GM19328 (cell line): ENCODE measurements around the gene BLTP2.
"Not testable (repeated sequence)": the region's sequence is repeated elsewhere in the genome, so short reads cannot be mapped to it uniquely, and the experiment has no call there.

Experiments
- ATAC-seq: cut with Tn5 transposase; IDR thresholded peaks from one replicate; pipeline ENCODE4 v1.9.1; 2021; ENCODE audit warnings: mild to moderate bottlenecking, moderate library complexity; ENCODE audit not compliant: unreplicated experiment

The BLTP2 gene

DNA sequence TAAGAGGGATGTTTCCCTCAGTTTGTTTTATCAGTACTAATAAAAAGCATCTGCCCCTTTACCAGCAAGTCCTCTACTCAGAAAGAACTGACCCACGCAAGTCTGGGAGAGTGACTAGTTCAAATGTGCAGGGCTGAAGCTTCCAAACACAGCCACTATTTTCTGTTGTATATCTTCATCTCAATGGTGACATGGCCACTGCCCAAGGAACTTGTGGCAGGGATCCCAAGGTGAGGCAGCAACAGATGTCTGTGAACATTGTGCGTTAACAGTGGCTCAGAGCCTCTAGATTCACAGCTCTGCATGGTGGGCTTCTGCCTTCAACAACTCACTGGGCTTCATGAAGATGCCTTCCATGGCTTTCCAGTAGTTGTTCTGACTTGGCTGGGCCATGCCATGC is 3.7 kb upstream of the BLTP2 start:
- no peak for ATAC-seq

DNA sequence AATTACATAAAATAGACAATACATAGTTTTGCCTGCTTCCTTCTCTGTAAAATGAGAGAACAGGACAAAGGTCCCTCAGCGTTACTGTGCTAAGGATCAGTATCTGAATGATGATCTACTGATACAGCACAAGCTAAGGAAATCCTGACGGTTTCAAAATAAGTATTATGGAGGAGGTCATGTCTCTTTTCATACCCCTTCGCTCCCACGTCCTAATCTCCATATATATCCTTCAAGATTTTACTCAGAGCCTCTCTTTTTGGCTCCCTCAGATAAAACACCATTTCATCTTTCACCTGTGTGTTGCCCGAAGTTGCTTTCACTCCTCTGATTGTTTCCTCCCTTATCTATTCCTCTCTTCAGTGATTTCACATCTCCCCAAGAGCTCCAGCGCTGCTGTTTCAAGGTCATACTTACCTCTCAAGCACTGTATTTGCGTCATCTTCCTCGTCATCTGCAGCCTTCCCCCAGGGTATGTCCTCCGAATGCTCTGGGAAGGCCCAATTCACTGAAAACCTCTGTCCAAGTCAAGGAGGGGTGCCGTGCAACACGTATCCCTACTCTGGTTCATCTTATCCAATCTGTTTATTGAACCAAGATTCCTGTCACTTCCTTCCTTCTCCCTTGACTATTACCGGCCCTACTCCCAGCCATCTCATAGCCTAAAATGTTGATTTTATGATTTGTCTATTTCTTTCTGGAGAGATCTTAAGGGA is 1.2 kb upstream of the BLTP2 start:
- ATAC-seq = no peak

DNA sequence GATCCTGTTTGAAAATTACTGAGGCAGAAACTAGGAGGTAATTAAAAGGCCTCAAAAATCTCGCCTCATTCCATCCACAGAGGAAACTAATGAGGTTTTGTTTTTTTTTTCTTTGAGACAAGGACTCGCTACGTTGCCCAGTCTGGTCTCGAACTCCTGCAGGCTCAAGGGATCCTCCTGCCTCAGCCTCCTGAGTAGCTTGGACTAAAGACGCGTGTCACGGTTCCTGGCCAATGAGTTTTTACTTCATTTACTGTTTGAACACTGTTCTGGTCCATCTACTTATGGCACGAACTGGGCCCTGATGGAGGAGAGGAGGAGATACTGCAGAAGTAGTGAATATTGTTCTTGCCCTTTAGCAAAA is 600 bp upstream of the BLTP2 start:
- no peak for ATAC-seq

DNA sequence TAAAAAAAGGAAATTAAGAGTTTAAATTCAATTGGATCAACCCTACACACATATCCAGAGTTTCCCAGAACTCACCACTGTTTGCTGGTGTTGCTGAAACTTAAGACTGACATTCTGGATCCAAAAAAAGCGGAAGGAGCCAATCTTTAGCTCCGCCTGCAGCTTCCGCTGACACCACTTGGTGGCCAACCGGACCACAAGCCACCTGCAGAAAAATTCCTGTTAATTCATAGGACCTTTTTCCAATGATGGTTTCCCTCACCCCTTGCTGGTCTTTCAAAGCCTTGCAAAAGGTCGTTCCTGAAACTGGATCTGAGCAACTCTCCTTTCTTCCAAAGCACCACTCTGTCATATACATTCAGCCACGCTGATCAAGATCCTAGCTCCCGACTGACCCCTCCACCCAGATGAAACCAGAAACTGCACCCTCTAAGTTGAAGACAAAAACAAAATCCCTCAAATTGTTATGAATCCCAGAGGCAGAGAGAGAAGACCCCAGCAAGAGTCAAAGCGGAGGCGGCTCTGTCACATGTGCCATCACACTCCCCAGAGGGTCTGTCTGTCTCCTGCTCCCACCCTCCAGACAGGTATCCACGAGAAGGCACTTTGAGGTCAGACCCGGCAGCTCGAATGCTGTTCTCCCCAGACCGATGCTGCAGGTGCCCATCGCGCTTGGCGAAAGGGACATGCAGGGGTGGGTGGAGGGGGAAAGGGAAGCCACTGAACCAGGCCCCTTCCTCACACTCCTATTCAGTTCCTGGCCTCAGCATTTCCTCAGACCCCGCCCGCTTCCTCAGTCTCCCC is 773 bp downstream of the BLTP2 start:
- peak; percentile 6 for ATAC-seq

DNA sequence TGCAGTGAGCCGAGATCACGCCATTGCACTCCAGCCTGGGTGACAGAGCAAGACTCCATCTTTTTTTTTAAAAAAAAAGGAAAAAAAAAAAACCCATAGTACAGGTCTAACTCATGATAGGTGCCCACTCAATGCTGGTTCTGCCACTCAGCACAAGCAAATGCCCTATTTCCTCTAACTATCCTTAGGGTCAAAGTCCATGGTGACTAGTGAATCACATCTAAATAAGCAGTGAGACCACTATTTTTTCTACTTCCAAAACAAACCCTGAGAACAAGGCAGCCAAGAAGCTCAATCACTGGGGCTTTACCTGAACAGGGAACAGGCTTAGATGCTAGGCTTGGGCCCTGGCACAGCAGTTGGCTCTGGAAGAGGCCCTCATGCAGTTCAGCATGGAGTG is 3.4 kb downstream of the BLTP2 start:
- no peak for ATAC-seq

DNA sequence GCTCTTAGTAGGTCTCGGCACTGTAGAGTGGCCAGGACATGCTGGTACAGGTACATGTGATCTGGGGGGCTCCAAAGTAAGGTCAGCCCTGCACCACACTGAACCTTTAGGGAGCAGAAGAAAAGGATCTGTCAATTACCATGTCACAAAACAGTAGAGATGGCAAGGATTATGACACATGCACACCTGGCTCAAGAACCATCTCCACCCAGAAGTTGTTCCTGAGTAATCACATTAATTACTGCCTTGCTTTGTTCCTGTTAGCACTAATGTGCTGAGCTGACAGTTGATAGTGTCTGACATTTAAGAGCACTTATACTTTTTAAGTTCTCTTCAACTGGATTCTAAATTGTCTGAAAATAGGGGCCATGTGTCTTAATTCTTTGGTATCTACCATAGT is 9.5 kb downstream of the BLTP2 start:
- no peak for ATAC-seq

DNA sequence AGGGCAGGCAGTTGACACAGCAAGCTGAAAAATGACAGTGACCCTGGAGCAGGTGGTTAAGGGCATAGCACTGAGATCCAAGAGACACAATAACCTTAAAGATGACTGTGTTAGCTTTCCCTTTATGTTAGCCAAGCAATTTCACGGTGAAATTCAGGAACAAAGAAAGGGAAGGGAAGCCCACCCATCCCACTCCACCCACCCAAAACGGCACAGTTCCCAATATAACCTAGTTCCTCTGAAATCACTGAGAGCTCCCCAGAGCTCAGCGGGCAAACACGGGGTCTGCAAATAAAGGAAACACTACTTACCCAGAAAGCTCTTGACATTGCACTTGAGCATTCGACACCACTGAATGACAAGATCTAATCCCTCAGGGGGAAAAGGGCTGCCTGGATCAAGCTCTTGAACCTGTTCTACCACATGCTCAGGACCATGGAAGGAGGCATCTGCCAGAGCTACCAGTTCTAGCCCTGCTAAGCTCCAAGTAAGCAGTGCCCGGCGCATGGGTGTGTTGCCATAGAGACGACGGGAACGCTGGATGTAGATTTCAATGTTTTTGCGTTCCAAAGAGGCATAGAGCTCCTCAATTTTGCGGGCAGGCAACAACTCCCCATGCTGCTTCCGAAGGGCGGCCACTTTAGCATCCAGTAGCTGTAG is 10.6 kb downstream of the BLTP2 start:
- no peak for ATAC-seq

DNA sequence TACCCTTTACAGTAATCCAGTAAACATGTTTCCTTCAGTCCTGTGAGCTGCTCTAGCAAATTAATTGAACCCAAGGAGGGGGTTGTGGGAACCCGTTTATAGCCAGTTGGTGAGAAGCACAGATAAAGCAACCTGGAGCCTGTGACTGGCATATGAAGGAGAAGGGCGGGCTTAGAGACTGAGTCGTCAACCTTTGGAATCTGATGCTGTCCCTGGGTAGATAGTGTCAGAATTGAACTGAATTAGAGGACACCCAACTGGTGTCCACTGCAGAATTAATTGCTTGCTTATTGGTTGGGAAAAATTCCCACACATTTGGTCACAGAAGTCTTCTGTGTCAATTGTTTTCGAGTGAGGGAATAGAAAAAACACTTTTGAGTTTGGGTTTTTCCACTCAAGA is 18.1 kb downstream of the BLTP2 start:
- ATAC-seq = no peak

DNA sequence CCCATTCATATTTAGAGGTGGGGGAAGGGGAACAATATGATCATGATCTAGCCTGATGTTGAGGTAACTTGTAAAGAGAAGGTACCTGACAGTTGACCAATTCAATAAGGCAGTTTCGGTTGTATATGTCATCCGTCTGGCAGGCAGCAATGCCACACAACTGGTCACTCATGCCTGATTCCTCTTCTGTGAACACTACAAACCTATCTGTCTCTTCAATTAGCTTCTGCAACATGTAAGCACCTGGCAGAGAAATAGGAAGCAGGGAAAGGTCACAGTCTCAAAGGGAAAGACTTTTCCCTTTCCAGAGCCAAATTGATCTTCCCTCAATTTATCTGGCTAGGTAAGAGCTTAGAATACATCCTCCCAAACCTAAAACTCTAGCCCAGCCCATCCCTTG is 20.8 kb downstream of the BLTP2 start:
- ATAC-seq = no peak

DNA sequence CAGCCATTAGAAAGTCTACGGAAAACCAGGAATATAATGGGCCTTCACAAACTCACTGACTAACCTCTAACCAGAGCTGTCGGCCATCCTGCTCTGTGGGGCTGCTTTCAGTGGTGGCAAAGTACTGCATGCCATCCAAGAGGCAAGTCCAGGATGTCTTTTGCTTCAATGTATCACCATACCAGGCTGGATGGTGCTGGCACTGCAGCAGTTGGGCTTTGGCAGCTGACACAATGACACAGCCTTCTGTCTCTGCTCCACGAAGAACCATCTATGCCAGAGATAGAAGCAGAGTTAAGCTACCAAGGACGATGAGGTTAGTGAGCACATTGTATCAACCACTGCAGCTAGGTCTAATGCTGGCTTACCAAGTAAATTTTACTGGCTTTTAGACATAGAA is 21.3 kb downstream of the BLTP2 start:
- ATAC-seq = no peak

DNA sequence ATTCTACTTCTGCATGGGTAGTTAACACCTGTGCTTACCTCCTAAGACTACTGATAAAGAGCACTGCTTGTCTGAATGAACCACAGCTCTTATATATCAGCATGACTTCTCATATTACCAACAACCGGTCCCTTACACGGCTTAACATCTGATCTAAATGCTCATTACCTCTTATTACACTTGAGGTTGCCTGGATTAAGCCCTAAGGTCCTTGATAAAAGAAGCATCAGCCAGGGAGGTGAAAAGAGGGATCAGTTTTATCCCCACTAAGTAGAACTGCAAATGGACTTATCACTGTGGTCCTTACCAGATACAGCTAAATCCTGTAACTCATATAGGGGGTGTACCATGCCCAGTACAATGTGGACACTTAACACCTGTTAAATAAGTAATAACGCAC is 22.8 kb downstream of the BLTP2 start:
- no peak for ATAC-seq

DNA sequence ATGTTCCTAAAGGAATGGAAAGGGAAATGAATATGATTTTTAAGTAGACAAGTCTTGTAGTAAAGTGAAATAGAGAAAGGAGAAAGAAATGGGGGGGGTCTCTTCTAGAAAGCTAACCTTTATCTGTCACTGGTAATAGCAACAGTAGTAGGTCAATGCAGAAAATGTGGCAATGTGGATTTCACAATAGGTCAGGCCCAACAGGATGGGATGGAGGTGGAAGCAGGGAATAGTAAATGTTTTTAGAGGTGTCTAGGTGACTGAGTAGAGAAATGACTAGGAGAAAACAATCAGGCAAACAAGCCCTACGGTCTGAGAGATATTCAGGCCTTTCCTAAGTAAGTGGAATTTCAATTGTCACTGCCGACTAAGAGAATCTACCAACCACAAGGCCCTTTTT is 24.9 kb downstream of the BLTP2 start:
- no peak for ATAC-seq

DNA sequence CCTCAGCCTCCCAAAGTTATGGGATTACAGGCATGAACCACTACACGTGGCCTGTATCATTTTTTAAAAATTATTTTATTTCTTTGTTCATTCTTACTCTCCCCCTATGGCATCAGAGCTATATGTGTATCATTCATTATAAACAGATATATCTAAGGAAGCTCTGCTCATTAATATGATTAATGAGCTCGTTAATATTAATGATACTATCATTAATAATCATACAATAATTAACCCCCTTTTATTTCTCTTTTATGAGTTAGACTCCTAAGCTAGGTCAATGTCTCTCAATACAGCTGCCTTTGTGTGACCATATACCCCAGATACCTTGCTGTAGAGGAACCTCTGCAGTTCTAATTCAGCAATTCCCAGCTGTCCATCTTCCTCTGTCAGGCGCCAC is 26.5 kb downstream of the BLTP2 start:
- no peak for ATAC-seq

DNA sequence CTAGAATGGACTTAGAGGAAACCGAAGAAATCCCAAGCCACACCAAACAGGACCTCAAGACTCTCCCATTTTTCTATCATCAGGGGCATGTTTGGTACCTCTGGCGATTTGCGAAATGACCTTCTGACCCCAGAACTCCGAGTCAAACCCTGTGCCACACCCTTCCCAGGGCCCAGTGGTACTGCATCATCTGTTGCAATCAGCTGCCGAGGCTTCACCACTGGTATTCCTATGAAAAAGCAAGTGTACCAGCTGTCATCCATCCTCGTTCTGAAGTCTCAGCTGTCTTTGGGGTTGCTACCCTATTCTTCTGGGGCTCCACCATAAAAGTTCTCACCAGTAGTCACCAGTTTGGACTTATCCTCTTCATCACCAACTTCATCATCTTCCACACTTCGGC is 28.7 kb downstream of the BLTP2 start:
- ATAC-seq = no peak

DNA sequence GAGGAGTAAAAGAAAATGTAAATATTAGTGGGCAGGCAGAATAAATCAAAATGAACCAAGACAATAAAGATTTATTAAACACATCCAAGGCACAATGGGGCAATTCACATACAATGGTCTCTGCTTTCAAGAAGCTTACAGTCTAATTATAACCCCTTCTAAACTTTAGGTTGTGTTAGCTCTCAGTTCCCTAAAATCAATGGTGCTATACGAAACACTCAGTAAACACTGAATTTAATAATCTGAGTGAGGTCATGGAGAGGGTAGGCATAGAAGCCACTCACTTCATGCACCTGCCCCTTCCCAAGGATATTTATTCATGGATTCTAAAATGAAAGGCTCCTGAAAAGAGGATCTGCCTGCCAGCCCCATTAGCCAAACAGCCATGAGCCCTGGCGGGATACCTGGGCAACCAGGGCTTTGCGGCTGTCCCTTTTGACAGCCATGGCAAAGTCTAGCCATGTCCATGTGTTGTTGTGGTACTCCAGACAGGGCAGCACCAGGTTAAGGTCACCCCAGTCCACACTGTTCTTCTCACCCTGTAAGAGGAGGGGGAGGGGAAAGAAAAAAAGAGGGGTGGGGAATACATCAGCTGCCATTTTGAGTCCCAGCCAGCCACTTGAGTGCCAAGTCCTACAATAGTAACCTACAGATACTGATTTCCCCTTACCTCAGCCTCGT is 29.6 kb downstream of the BLTP2 start:
- ATAC-seq = no peak

DNA sequence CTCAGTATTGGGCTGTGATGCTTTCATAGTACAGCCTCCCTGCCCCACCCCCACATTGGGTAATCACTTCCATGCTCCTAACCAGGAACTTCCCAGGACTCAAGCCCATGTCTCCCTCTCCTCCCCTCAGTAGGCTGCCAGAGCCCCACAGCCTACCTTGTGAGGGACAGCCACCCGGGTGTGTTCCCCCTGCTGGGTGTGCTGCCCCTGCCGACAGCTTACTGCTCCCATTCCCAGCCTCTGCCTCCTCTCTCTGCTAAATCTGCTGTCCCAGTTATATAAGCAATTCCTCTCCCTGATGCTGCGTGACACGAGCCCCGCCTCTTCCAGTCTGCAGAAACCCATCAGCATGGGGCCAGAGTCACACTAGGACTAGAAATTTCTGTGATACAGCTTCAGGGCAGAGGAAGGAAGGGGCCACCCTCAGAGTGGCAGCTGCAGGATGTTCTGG is 31.0 kb downstream of the BLTP2 start, which contains the start of gene RSKR:
Gene RSKR, minus strand, starts transcription at position 255 of the 451 bp plus-strand sequence. Its CDS starts 24 bp downstream, at position 231.
- no peak for ATAC-seq

DNA sequence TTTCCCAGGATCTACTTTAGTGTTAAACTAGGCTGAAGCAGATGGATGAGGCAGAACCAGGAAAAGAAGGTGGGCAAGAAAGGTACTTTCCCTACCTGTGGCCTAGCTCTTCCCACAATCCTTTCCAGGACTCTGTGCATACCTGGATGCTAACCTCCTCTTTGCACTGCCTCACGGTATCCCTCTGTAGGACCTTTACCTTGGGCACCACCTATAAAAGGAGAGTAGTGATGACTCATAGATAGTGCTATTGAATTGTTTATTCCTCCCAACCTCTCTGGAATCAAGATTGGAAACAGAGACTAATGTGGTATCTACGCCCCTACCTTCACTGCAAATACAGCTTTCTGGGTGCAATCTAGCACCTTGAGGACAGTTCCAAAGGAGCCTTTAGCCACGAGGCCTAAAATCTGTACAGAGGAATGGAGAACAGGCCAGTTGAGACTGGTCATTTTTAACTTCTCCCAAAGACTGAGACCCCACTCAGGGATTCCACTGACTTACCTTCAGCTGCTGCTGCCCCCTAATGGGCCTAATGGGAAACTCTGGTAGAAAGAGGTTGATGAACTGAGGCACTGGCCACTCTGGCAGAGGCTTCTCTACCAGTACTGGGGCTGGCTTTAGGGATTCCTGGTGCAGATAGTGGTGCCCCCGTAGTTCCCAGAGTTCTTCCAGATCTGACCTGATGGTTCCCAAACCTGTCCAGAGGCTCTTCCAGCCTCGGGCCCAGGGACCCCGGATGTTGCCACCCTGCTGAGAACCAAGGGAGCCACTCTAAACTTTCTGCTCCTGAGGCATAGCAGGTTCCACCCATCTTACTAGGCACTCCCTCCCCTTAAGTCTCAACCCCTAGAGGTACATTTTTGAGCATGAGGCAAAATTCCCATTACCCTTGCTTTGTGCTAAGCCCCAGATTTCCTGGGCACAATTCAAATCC is 31.8 kb downstream of the BLTP2 start:
- no peak for ATAC-seq

DNA sequence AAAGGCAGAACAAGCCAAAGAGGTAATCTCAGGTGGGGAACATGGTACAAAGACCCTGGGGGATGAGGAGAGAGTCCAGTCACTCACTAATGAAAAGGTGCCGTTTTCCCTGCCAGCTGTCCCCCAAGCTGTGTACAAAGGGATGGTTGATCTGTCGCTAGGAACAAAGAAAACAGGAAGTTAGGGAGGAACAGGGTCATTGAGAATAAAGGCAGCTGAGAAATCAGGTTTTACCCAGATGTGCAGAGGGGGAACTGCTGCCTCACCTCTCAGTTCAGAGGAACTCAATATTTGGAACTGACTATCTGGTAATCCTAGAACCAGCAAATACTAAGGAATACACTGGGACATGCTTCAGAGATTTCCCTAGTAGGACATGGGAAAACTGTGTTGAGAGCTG is 32.4 kb downstream of the BLTP2 start:
- ATAC-seq = no peak

DNA sequence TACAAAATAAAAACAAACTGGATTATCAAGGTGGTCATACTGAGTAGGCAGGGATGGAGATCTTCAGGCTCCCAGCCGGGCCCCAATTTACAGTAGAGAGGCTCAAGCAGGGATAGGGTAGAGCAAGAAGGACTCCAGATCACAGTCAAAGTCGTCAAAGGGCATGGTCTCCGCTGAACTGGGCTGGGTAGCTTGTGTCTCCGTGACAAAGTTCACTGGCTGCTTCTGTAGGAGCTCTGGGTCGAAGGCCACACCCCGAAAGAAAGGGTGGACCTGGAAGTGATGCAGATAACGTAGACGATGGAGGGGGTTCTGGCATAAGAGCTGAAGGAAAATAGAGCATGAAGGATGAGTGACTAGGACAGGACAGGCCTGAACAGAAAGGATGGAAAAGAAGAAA is 34.6 kb downstream of the BLTP2 start:
- ATAC-seq = no peak

DNA sequence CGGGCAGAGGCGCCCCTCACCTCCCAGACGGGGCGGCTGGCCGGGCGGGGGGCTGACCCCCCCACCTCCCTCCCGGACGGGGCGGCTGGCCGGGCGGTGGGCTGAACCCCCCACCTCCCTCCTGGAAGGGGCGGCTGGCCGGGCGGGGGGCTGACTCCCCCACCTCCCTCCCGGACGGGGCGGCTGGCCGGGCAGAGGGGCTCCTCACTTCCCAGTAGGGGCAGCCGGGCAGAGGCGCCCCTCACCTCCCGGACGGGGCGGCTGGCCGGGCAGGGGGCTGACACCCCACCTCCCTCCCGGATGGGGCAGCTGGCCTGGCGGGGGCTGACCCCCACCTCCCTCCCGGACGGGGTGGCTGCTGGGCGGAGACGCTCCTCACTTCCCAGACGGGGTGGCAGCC is 40.9 kb downstream of the BLTP2 start:
- ATAC-seq = not testable (repeated sequence)
